MV-4-11 (cell line): Measurements from ENCODE around the gene LHCGR.
"Not testable (repeated sequence)": the region's sequence is repeated elsewhere in the genome, so short reads cannot be mapped to it uniquely, and the experiment has no call there.

ENCODE experiments used
- DNase-seq: peaks from one replicate; lab custom pipeline; 2025; lab: John Stamatoyannopoulos, UW

LHCGR gene

GRCh38 chr2:48709096-48710034, 46.2 kb downstream of the LHCGR start:
- DNase-seq, result no peak

GRCh38 chr2:48707466-48707865, 48.1 kb downstream of the LHCGR start:
- no peak for DNase-seq

- not testable (repeated sequence) for DNase-seq
Observed at GRCh38 chr2:48703621-48704020, 51.9 kb downstream of the LHCGR start.

- peak; percentile 19 for DNase-seq
Observed at GRCh38 chr2:48699348-48699930, 56.1 kb downstream of the LHCGR start.

- no peak for DNase-seq
Observed at GRCh38 chr2:48696881-48697280, 58.6 kb downstream of the LHCGR start.

GRCh38 chr2:48695991-48696390, 59.5 kb downstream of the LHCGR start:
- DNase-seq, result no peak

GRCh38 chr2:48694149-48694548, 61.4 kb downstream of the LHCGR start:
- DNase-seq, result no peak

- DNase-seq, result no peak
Observed at GRCh38 chr2:48693645-48694044, 61.9 kb downstream of the LHCGR start.

- DNase-seq, result no peak
Observed at GRCh38 chr2:48693066-48693465, 62.5 kb downstream of the LHCGR start.

- DNase-seq, result no peak
Observed at GRCh38 chr2:48691935-48692691, 63.4 kb downstream of the LHCGR start.

GRCh38 chr2:48685126-48685525, 70.4 kb downstream of the LHCGR start:
- DNase-seq, result no peak

GRCh38 chr2:48677450-48677849, 78.1 kb downstream of the LHCGR start:
- no peak for DNase-seq

- DNase-seq, result no peak
Observed at GRCh38 chr2:48674933-48675332, 80.6 kb downstream of the LHCGR start.

- no peak for DNase-seq
Observed at GRCh38 chr2:48673581-48673980, 81.9 kb downstream of the LHCGR start.

GRCh38 chr2:48668992-48669391, 86.5 kb downstream of the LHCGR start:
- DNase-seq, result no peak

- no peak for DNase-seq
Observed at GRCh38 chr2:48651158-48651790, 104.2 kb downstream of the LHCGR start.

- no peak for DNase-seq
Observed at GRCh38 chr2:48638261-48638660, 117.3 kb downstream of the LHCGR start.
